CD14-positive monocyte (primary cell): Measurements from ENCODE around the gene PIANP. TPM values are rescaled to one million over a fixed set of nuclear protein-coding genes. Genes with fewer than 3 reads are reported as not detected.

ENCODE experiments used
- DNase-seq, 3 donors: peaks; one replicate each; pipeline ENCODE4 v3.0.0-alpha.2; 2011 to 2022
- H2AFZ ChIP-seq: 2 replicates; pipeline ENCODE4 v1.6.0; 2012; ENCODE audit warnings: mild to moderate bottlenecking, low read depth, low read length, inconsistent platforms; ENCODE audit not compliant: insufficient read depth, poor library complexity, severe bottlenecking
- H3K27ac ChIP-seq, 2 donors: 1 replicate in 1 of 2; 2 replicates in 1 of 2; pipeline ENCODE4 v1.5.1; 2012 to 2013; ENCODE audit warnings: low read length in 2 of 2, control low read depth in 1 of 2, inconsistent platforms in 1 of 2, low read depth in 1 of 2, mild to moderate bottlenecking in 1 of 2
- H3K27me3 ChIP-seq, 2 donors: one replicate each; pipeline versions ENCODE4 v1.6.0 to v1.6.1; 2011 to 2013; ENCODE audit warnings: low read length in 2 of 2; ENCODE audit not compliant: control insufficient read depth in 2 of 2, insufficient read depth in 2 of 2
- H3K36me3 ChIP-seq, 2 donors: replicated peaks in 1 of 2; 1 replicate in 1 of 2; 2 replicates in 1 of 2; pipeline versions ENCODE4 v1.5.1 to v1.6.1; 2012 to 2013; ENCODE audit warnings: low read length in 2 of 2, control low read depth in 1 of 2, inconsistent platforms in 1 of 2, mild to moderate bottlenecking in 1 of 2; ENCODE audit not compliant: insufficient read depth in 2 of 2, control insufficient read depth in 1 of 2
- H3K4me1 ChIP-seq, 2 donors: 1 replicate in 1 of 2; 2 replicates in 1 of 2; pipeline versions ENCODE4 v1.5.1 to v1.6.1; 2012 to 2013; ENCODE audit warnings: low read length in 2 of 2, control low read depth in 1 of 2, inconsistent platforms in 1 of 2, mild to moderate bottlenecking in 1 of 2, moderate library complexity in 1 of 2; ENCODE audit not compliant: insufficient read depth in 2 of 2, control insufficient read depth in 1 of 2
- H3K4me2 ChIP-seq: replicated peaks from 2 replicates; pipeline ENCODE3; 2012; ENCODE audit warnings: low read length, moderate library complexity, mild to moderate bottlenecking; ENCODE audit not compliant: poor library complexity, severe bottlenecking; ENCODE audit errors: extremely low read depth
- H3K4me3 ChIP-seq, 3 experiments: fragments of 200-600 bp in 1 of 3; sonication (generic) in 1 of 3; replicated peaks in 1 of 3; 1 replicate in 2 of 3; 2 replicates in 1 of 3; pipeline ENCODE4 v1.5.1; 2011 to 2013; ENCODE audit warnings: low read length in 3 of 3, mild to moderate bottlenecking in 3 of 3, control low read depth in 2 of 3, low read depth in 2 of 3, inconsistent platforms in 1 of 3, moderate library complexity in 1 of 3
- H3K79me2 ChIP-seq: 2 replicates; pipeline ENCODE4 v1.6.0; 2012; ENCODE audit warnings: mild to moderate bottlenecking, control low read depth, inconsistent platforms, low read length, moderate library complexity; ENCODE audit not compliant: insufficient read depth
- H3K9ac ChIP-seq: 2 replicates; pipeline ENCODE4 v1.6.0; 2017; ENCODE audit warnings: low read length, mild to moderate bottlenecking; ENCODE audit not compliant: insufficient read depth, poor library complexity, severe bottlenecking
- H3K9me3 ChIP-seq, 2 donors: replicated peaks in 1 of 2; 1 replicate in 1 of 2; 2 replicates in 1 of 2; pipeline versions ENCODE4 v1.5.1 to v1.6.1; 2012 to 2013; ENCODE audit warnings: low read length in 2 of 2, control low read depth in 1 of 2; ENCODE audit not compliant: control insufficient read depth in 1 of 2, insufficient read depth in 1 of 2
- H4K20me1 ChIP-seq: 2 replicates; pipeline ENCODE4 v1.6.0; 2012; ENCODE audit warnings: mild to moderate bottlenecking, low read length, control low read depth, moderate library complexity; ENCODE audit not compliant: insufficient read depth
- H3K27ac Mint-ChIP-seq, 7 donors: one replicate each; pipeline ENCODE4 v1.8.0; 2020; ENCODE audit warnings: mild to moderate bottlenecking in 7 of 7, mixed read lengths in 7 of 7, moderate library complexity in 6 of 7, inconsistent platforms in 2 of 7
- H3K27me3 Mint-ChIP-seq, 3 donors: one replicate each; pipeline ENCODE4 v1.8.0; 2021 to 2022; ENCODE audit warnings: low read depth in 3 of 3, mild to moderate bottlenecking in 3 of 3, mixed read lengths in 3 of 3, moderate library complexity in 3 of 3, inconsistent platforms in 1 of 3
- H3K36me3 Mint-ChIP-seq, 2 donors: one replicate each; pipeline ENCODE4 v1.8.0; 2020; ENCODE audit warnings: mixed read lengths in 2 of 2, inconsistent platforms in 1 of 2, mild to moderate bottlenecking in 1 of 2
- H3K4me1 Mint-ChIP-seq: one replicate; pipeline ENCODE4 v1.8.0; 2020; ENCODE audit warnings: mild to moderate bottlenecking, mixed read lengths
- H3K4me3 Mint-ChIP-seq, 2 donors: one replicate each; pipeline ENCODE4 v1.8.0; 2020; ENCODE audit warnings: mild to moderate bottlenecking in 2 of 2, mixed read lengths in 2 of 2, moderate library complexity in 1 of 2
- H3K9me3 Mint-ChIP-seq, 7 donors: one replicate each; pipeline ENCODE4 v1.8.0; 2020 to 2022; ENCODE audit warnings: mixed read lengths in 7 of 7, mild to moderate bottlenecking in 6 of 7, moderate library complexity in 6 of 7, inconsistent platforms in 2 of 7
- CTCF ChIP-seq: fragments of 200-600 bp; IDR thresholded peaks from one replicate; pipeline ENCODE4 v1.8.0; 2022; ENCODE audit warnings: antibody characterized with exemption, mild to moderate bottlenecking
- WGBS: methylation state at CpG from one replicate; pipeline ENCODE4 v1.1.5; 2013; ENCODE audit warnings: missing lambda C conversion rate; ENCODE audit not compliant: insufficient coverage; 5-methylcytosine and 5-hydroxymethylcytosine counted together
- intact Hi-C, 2 donors: fragments of 100-400 bp; cut with micrococcal nuclease; formaldehyde crosslinking; loops; one replicate each; pipeline versions ENCODE4 v1.15.0 to v1.15.1; 2023
- polyA plus RNA-seq, 3 donors: library from polyadenylated mRNA; depleted of rRNA in 1 of 3; unstranded in 2 of 3; stranded (reverse) in 1 of 3; fragments of 300-500 nt in 2 of 3; fragments of >200 nt in 1 of 3; fragmentation: Illumina TruSeq in 2 of 3; gene quantifications; 1 replicate in 2 of 3; 2 replicates in 1 of 3; pipeline ENCODE4 v1.2.3, GENCODE V29; 2012 to 2021

The PIANP gene
- polyA plus RNA-seq, 3 donors = not detected

- Mint-ChIP-seq H3K27me3 (peaks cover 18 to 29% (median 19%) of the 10 kb centered on the region in 3 donors), H3K9me3 (no peaks in the 10 kb centered on the region), H3K4me3 (no peak overlapping the region), H3K27ac (no peak overlapping the region), H3K36me3 (peaks cover 0 to 5% of the 10 kb centered on the region in 2 donors), H3K4me1 (peaks cover 46% of the 10 kb centered on the region)
- H2AFZ ChIP-seq = no peak overlapping the region
- no peak overlapping the region for H3K4me3 ChIP-seq
- H4K20me1 ChIP-seq = no peaks in the 10 kb centered on the region
- H3K79me2 ChIP-seq = peaks cover 30% of the 10 kb centered on the region
- peaks cover 2 to 6% of the 10 kb centered on the region in 2 donors for H3K27me3 ChIP-seq
- H3K4me2 ChIP-seq = no peak overlapping the region
- no peak for TF ChIP-seq CTCF
- no peaks in the 10 kb centered on the region for H3K9me3 ChIP-seq
- no peak for DNase-seq
- no peak overlapping the region for H3K27ac ChIP-seq
- intact Hi-C loops = loop anchor here in 1 of 2 donors (10.0 kb wide), 1 partner anchor 48 kb away; the partner anchor contains the start of gene ACRBP
- peaks cover 28 to 33% of the 10 kb centered on the region in 2 donors for H3K4me1 ChIP-seq
- no peaks in the 10 kb centered on the region for H3K36me3 ChIP-seq
- no peak overlapping the region for H3K9ac ChIP-seq
- no CpG with 5 or more reads among the region's 2 CpGs for WGBS
These were observed 7.7 kb downstream of the PIANP start for GRCh38 chr12:6692888-6693287.

- no peak overlapping the region for H3K4me3 ChIP-seq
- Mint-ChIP-seq H3K9me3 (no peaks in the 10 kb centered on the region), H3K36me3 (peaks cover 7 to 14% of the 10 kb centered on the region in 2 donors), H3K4me3 (no peak overlapping the region), H3K4me1 (peaks cover 52% of the 10 kb centered on the region), H3K27me3 (peaks cover 7 to 16% (median 11%) of the 10 kb centered on the region in 3 donors), H3K27ac (no peak overlapping the region)
- H3K27me3 ChIP-seq = no peaks in the 10 kb centered on the region
- peaks cover 36 to 41% of the 10 kb centered on the region in 2 donors for H3K4me1 ChIP-seq
- H3K79me2 ChIP-seq = peaks cover 44% of the 10 kb centered on the region
- intact Hi-C loops = loop anchor here in 1 of 2 donors (10.0 kb wide), 1 partner anchor 47 kb away; the partner anchor contains the start of gene ACRBP
- H4K20me1 ChIP-seq = no peaks in the 10 kb centered on the region
- no peak overlapping the region for H3K9ac ChIP-seq
- H3K27ac ChIP-seq = no peak overlapping the region
- H3K9me3 ChIP-seq = no peaks in the 10 kb centered on the region
- no peak overlapping the region for H3K4me2 ChIP-seq
- H3K36me3 ChIP-seq = peaks cover 0 to 3% of the 10 kb centered on the region in 2 donors
- no peak for TF ChIP-seq CTCF
- WGBS = 86% methylated on average over 2 of the region's 4 CpGs
- H2AFZ ChIP-seq = no peak overlapping the region
- no peak for DNase-seq
These were observed 9.1 kb downstream of the PIANP start for GRCh38 chr12:6691473-6691872.
